Stimulated activated CD8-positive, alpha-beta memory T cell treated with anti-CD3 and anti-CD28 coated beads, Interleukin-4, amount 100 ng/mL, for 24 hours (primary cell): ENCODE measurements around the gene APCDD1L.

Source experiments
- DNase-seq: peaks from one replicate; pipeline ENCODE4 v3.0.0-alpha.2; 2020; ENCODE audit warnings: low read depth

The APCDD1L gene

DNA sequence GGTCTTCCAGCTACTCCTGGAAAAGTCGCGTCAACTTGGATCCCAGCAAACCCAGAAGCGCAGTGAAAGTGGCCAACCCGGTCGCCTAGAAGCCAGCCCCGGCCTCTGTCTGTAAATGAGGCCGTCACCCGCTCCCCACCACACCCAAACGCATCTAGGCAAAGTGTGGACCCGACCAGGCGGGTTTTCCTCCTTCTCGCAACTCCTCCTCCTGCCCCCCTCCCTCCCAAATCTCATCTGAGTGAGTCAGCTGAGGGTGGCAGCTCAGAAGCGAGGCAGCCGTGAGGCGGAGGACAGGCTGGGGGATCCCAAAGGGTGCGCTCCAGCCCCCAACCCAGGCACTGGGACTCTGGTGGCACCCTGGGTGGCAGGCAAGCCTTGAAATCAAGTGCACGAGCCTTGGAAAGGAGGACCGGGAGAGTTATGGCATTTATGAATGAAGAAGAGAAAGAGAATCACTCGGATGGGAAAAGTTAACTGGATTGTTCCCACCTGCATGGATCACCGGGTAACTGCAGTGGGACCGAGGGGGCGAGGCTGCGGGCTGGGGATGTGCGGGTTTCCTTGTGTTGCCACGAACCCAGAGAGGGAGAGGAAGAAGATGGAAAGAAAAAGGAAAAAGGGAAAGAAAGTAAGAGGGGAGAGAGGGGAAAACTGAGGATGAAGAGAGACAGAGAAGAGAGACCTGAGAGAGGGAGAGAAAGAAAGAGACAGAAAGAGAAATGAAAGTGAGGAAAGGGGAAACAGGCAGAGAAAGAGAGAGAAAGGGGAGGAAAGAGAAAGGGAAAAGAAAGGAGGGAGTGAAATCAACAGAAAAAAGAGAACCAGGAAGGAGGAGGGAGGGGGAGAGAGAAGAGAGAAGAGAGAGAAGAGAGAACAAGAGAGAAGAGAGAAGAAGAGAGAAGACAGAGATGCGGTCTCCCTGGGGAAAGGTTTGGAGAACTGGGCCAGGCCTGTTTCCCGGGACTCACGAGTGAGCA, at the start of gene APCDD1L:
Gene APCDD1L, minus strand, starts transcription at position 167 of the 980 bp plus-strand sequence. CDS start 692 bp downstream, outside the sequence.
- no peak for DNase-seq

- DNase-seq: no peak
These were observed 44.1 kb upstream of the APCDD1L start for GRCh38 chr20:58559368-58559729.

DNA sequence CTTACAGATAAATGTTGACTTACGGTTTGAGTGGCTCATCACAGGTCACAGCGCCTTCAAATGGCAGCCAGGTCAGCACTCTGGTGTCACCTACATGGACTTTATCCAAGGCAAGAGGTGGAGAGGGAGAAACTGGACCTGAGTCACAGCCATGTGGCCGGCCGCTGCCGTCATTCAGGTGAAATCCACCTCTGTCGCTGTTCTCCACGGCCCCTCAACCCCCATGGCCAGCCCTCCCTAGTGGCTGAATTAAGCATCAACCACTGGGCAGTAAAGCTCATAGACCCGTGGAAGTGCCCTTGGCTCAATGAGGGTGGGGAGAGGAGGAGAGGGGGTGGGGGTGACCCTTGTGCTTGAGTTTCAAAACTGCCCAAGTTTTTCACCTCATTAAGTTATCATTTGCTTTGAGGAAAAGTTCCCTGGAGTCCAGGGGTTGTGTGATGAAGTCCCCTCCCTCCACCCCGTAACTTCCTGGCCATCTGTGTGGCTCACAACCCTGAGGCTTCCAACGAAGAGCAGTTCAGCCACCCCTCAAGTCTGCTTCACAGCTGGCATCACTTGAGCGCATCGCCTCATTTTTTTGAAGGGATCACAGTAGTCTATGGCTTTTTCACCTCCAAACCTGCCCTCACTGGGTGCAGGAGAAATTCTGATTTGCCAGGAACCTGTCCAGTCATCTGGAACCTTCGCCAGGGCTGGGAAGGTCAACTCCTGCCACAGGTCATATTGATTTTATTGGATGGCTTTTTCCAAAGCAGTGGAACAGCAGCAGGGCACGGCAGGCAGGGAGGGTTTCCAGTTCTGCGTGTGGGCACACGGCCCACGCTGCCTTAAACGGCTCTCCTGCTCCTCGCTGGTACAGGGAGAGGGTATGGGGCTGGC, 43.5 kb upstream of the APCDD1L start:
- DNase-seq: no peak

GRCh38 chr20:58557733-58558342, 42.6 kb upstream of the APCDD1L start:
- DNase-seq: no peak

- no peak for DNase-seq
These were observed 41.8 kb upstream of the APCDD1L start for GRCh38 chr20:58556961-58557360.

- DNase-seq: no peak
These were observed 40.0 kb upstream of the APCDD1L start for GRCh38 chr20:58555078-58555765.

GRCh38 chr20:58554541-58554940, 39.3 kb upstream of the APCDD1L start:
- DNase-seq: no peak

- DNase-seq: no peak
These were observed 38.6 kb upstream of the APCDD1L start for GRCh38 chr20:58553841-58554240.

DNA sequence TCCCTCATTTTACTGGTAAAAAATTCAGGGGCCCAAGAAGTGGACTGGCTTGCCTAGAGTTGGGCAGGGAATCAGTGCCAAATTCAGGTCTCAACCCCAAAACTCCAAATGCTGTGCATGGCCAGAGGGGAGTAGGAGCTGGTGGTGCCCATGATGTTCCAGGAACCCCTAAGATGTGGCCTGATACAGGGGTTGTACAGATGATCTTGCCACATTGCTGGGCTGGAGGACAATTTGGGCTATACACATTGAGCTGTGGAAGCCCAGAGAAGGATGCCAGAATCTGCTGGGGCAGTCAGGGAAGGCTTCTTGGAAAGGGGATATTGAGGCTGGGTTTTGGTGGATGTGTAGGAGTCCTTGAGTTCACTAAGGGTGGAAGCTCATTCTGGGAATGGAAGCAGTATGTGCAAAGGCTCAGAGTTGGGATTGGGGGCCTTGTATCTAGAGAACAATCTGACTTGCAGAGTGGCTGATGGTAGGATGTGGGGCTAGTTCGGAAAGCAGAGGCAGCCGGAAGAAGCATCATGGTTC, 38.0 kb upstream of the APCDD1L start:
- no peak for DNase-seq

- no peak for DNase-seq
These were observed 37.3 kb upstream of the APCDD1L start for GRCh38 chr20:58552366-58552934.

DNA sequence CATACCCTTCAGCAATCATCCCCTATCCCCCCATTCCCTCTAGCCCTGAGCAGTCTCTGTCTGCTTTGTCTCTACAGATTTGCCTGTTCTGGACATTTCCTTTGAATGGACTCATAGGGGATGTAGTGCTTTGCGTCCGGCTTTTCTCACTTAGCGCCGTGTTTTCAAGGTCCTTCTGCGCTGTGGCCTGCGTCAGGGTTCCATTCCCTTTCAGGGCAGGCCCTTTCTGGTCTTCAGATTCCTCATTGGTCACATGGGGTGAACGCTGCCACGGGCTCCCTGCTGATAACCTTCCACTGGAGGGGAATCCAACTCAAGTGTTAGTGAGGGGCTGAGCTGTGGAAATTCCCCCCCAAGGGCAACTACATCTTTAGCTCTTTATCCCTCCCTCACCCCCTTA, 36.4 kb upstream of the APCDD1L start:
- DNase-seq: no peak

GRCh38 chr20:58550275-58551059, 35.3 kb upstream of the APCDD1L start:
- DNase-seq: no peak

- DNase-seq: no peak
These were observed 34.3 kb upstream of the APCDD1L start for GRCh38 chr20:58549231-58550209.

DNA sequence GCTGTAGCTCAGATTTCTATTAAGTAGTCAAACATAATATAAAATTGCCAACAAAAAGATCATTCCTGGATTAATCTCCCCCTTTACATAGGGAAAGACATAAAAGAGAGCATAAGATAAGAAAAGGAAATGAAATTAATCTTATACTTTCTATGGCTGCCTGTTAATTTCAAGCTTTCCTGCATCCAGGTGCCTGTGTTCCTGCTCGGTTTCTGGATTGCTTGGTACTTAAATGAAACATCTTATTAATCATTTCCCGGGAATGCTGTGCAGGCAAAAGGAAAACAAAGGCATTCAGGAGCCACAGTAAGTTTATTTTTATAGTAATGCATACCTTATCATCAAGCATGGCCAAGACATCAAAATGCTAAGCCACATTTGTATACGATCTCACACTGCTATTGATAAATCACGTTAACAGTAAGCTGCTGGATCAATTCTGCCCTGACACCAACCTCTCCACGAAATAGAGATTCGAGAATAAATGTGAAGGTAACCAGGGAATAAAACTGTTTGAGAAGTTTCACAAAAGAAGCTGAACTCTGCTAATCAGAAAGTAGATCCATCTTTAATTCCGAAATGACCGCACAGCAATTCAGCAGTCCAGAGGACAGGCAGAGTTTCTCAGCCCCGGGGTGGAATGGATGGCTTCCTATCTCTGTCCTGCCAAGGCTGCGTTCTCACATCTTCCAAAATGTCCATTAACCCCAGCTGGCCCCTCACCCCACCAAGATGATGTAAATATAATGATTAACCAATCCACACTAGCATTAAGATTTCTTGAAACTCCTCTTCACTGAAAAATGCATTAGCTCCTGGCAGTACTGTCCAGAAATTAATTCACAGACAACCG, 32.6 kb upstream of the APCDD1L start:
- DNase-seq: no peak

- no peak for DNase-seq
These were observed 31.8 kb upstream of the APCDD1L start for GRCh38 chr20:58546756-58547622.

DNA sequence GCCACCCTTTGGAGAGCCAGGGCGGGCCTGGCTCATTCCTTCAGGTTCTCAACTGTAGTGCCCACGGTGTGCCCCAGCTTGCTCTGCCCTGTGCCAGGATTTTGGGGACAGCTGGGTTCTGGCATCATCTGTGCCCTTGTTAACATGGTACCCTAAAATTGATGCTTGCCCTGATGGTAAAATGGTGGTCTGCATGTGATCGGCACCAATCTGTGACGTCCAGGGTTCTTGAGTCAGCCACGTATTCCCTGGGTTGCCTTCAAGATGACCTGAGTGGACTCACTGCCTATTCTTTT, 31.2 kb upstream of the APCDD1L start:
- no peak for DNase-seq
